ENCODE results near the gene SOX21. TPM values are rescaled to one million over a fixed set of nuclear protein-coding genes. Genes with fewer than 3 reads are reported as not detected.

Gene SOX21
- total RNA-seq, 1 donor from 2014 or later: 1.1 TPM

- no peak for DNase-seq (ENCODE audit: low read depth)
- FAIRE-seq: no peak
- Histone ChIP-seq H3K36me3 (ENCODE audit: control insufficient read depth, insufficient read depth, low read length) (no peaks in the 10 kb centered on the region), H3K4me3 (ENCODE audit: low read depth, low read length) (no peak overlapping the region), H3K27me3 (ENCODE audit: control insufficient read depth, insufficient read depth, low read length) (peaks cover 2% of the 10 kb centered on the region)
- no peak for TF ChIP-seq CTCF (IDR thresholded peaks at IDR 0.05; ENCODE audit: insufficient read depth, low read length, severe bottlenecking)
Observed at GRCh38 chr13:94678845-94679244, 33.5 kb downstream of the SOX21 start.

GRCh38 chr13:94677799-94678198 is 34.5 kb downstream of the SOX21 start:
- H3K4me3 ChIP-seq (ENCODE audit: low read depth, low read length): no peak overlapping the region
- FAIRE-seq (no peak), DNase-seq (ENCODE audit: low read depth) (no peak)
- H3K27me3 ChIP-seq (ENCODE audit: control insufficient read depth, insufficient read depth, low read length): no peaks in the 10 kb centered on the region
- no peaks in the 10 kb centered on the region for H3K36me3 ChIP-seq (ENCODE audit: control insufficient read depth, insufficient read depth, low read length)
- no peak for TF ChIP-seq CTCF (IDR thresholded peaks at IDR 0.05; ENCODE audit: insufficient read depth, low read length, severe bottlenecking)

- TF ChIP-seq CTCF (IDR thresholded peaks at IDR 0.05; ENCODE audit: insufficient read depth, low read length, severe bottlenecking): peak; percentile 79
- Histone ChIP-seq H3K4me3 (ENCODE audit: low read depth, low read length) (no peak overlapping the region), H3K36me3 (ENCODE audit: control insufficient read depth, insufficient read depth, low read length) (no peaks in the 10 kb centered on the region), H3K27me3 (ENCODE audit: control insufficient read depth, insufficient read depth, low read length) (no peaks in the 10 kb centered on the region)
- DNase-seq (ENCODE audit: low read depth) (peak; percentile 57), FAIRE-seq (no peak)
Observed at GRCh38 chr13:94674609-94675348, 37.6 kb downstream of the SOX21 start.

GRCh38 chr13:94673851-94674250 is 38.5 kb downstream of the SOX21 start:
- Histone ChIP-seq H3K36me3 (ENCODE audit: control insufficient read depth, insufficient read depth, low read length) (no peaks in the 10 kb centered on the region), H3K4me3 (ENCODE audit: low read depth, low read length) (no peak overlapping the region), H3K27me3 (ENCODE audit: control insufficient read depth, insufficient read depth, low read length) (no peaks in the 10 kb centered on the region)
- no peak for TF ChIP-seq CTCF (IDR thresholded peaks at IDR 0.05; ENCODE audit: insufficient read depth, low read length, severe bottlenecking)
- no peak for FAIRE-seq
- DNase-seq (ENCODE audit: low read depth): no peak

GRCh38 chr13:94672400-94672799 is 39.9 kb downstream of the SOX21 start:
- Histone ChIP-seq H3K36me3 (ENCODE audit: control insufficient read depth, insufficient read depth, low read length) (no peaks in the 10 kb centered on the region), H3K4me3 (ENCODE audit: low read depth, low read length) (no peak overlapping the region), H3K27me3 (ENCODE audit: control insufficient read depth, insufficient read depth, low read length) (no peaks in the 10 kb centered on the region)
- no peak for FAIRE-seq
- no peak for TF ChIP-seq CTCF (IDR thresholded peaks at IDR 0.05; ENCODE audit: insufficient read depth, low read length, severe bottlenecking)
- DNase-seq (ENCODE audit: low read depth): no peak

- Histone ChIP-seq H3K4me3 (ENCODE audit: low read depth, low read length) (no peak overlapping the region), H3K36me3 (ENCODE audit: control insufficient read depth, insufficient read depth, low read length) (no peaks in the 10 kb centered on the region), H3K27me3 (ENCODE audit: control insufficient read depth, insufficient read depth, low read length) (no peaks in the 10 kb centered on the region)
- FAIRE-seq (no peak), DNase-seq (ENCODE audit: low read depth) (no peak)
- no peak for TF ChIP-seq CTCF (IDR thresholded peaks at IDR 0.05; ENCODE audit: insufficient read depth, low read length, severe bottlenecking)
Observed at GRCh38 chr13:94667190-94667589, 45.2 kb downstream of the SOX21 start.

Measured in bronchial epithelial cell (primary cell).